Neural progenitor cell (in vitro differentiated cells): Measurements from ENCODE around the gene GNAS.

Source experiments
- CTCF ChIP-seq: fragments of 200-600 bp; sonication (generic); IDR thresholded peaks from 2 replicates; pipeline ENCODE4 v1.5.1; 2017; ENCODE audit warnings: antibody characterized with exemption, mild to moderate bottlenecking
- EZH2 ChIP-seq: fragments of 200-600 bp; sonication (generic); IDR thresholded peaks from 2 replicates; pipeline ENCODE4 v1.6.1; 2017; ENCODE audit warnings: antibody characterized with exemption, mild to moderate bottlenecking, moderate library complexity
- EZH2phosphoT487 ChIP-seq: fragments of 200-600 bp; sonication (generic); IDR thresholded peaks from 2 replicates; pipeline ENCODE4 v1.6.1; 2017; ENCODE audit warnings: antibody characterized with exemption

- TF ChIP-seq CTCF (no peak), EZH2 (no peak), EZH2phosphoT487 (no peak)
These were observed 69.0 kb downstream of the GNAS start for GRCh38 chr20:58921564-58921963.
